Measurements from ENCODE around the gene LBH. TPM values are rescaled to one million over a fixed set of nuclear protein-coding genes. Genes with fewer than 3 reads are reported as not detected.

The LBH gene
- polyA plus RNA-seq, 3 donors: 0.41 to 0.76 (median 0.42) TPM

GRCh38 chr2:30272761-30273573 is 41.6 kb downstream of the LBH start:
- H3K9me3 Mint-ChIP-seq: peaks cover 0 to 7% (median 0%) of the 10 kb centered on the region in 7 donors
- H4K20me1 ChIP-seq (ENCODE audit: insufficient read depth, low read length): no peaks in the 10 kb centered on the region
- H3K9me3 ChIP-seq (replicated peaks in 1 of 2; ENCODE audit: control insufficient read depth in 1 of 2, insufficient read depth in 1 of 2, low read length in 2 of 2): no peaks in the 10 kb centered on the region
- H3K4me3 Mint-ChIP-seq: peak overlapping the region in 1 of 2 donors; percentile 31
- H3K4me3 ChIP-seq (replicated peaks in 1 of 3; ENCODE audit: low read depth in 2 of 3, low read length in 3 of 3): no peak overlapping the region
- H3K27me3 ChIP-seq (ENCODE audit: control insufficient read depth in 2 of 2, insufficient read depth in 2 of 2, low read length in 2 of 2): peaks cover 2 to 6% of the 10 kb centered on the region in 2 donors
- no peaks in the 10 kb centered on the region for H3K36me3 Mint-ChIP-seq
- H3K4me1 ChIP-seq (ENCODE audit: control insufficient read depth in 1 of 2, insufficient read depth in 2 of 2, low read length in 2 of 2): peaks cover 17 to 22% of the 10 kb centered on the region in 2 donors
- no peaks in the 10 kb centered on the region for H3K79me2 ChIP-seq (ENCODE audit: insufficient read depth, low read length)
- peaks cover 10 to 26% (median 13%) of the 10 kb centered on the region in 3 donors for H3K27me3 Mint-ChIP-seq (ENCODE audit: low read depth in 3 of 3)
- H3K4me2 ChIP-seq (replicated peaks; ENCODE audit: extremely low read depth, low read length, poor library complexity, severe bottlenecking): no peak overlapping the region
- intact Hi-C loops (cut with micrococcal nuclease): no loop called here
- peaks cover 29% of the 10 kb centered on the region for H3K4me1 Mint-ChIP-seq
- WGBS (ENCODE audit: insufficient coverage): 96% methylated on average over 4 of the region's 5 CpGs
- no peak for DNase-seq
- TF ChIP-seq CTCF (IDR thresholded peaks at IDR 0.05): no peak
- H3K36me3 ChIP-seq (replicated peaks in 1 of 2; ENCODE audit: control insufficient read depth in 1 of 2, insufficient read depth in 2 of 2, low read length in 2 of 2): no peaks in the 10 kb centered on the region
- H3K9ac ChIP-seq (ENCODE audit: insufficient read depth, low read length, poor library complexity, severe bottlenecking): no peak overlapping the region
- H3K27ac ChIP-seq (ENCODE audit: low read depth in 1 of 2, low read length in 2 of 2): no peak overlapping the region
- H3K27ac Mint-ChIP-seq: no peak overlapping the region
- no peak overlapping the region for H2AFZ ChIP-seq (ENCODE audit: insufficient read depth, low read depth, low read length, poor library complexity, severe bottlenecking)

GRCh38 chr2:30273574-30273929 is 42.2 kb downstream of the LBH start:
- Histone ChIP-seq H3K4me1 (ENCODE audit: control insufficient read depth in 1 of 2, insufficient read depth in 2 of 2, low read length in 2 of 2) (peaks cover 17 to 22% of the 10 kb centered on the region in 2 donors), H4K20me1 (ENCODE audit: insufficient read depth, low read length) (no peaks in the 10 kb centered on the region), H2AFZ (ENCODE audit: insufficient read depth, low read depth, low read length, poor library complexity, severe bottlenecking) (no peak overlapping the region), H3K4me3 (replicated peaks in 1 of 3; ENCODE audit: low read depth in 2 of 3, low read length in 3 of 3) (no peak overlapping the region), H3K4me2 (replicated peaks; ENCODE audit: extremely low read depth, low read length, poor library complexity, severe bottlenecking) (no peak overlapping the region), H3K9me3 (replicated peaks in 1 of 2; ENCODE audit: control insufficient read depth in 1 of 2, insufficient read depth in 1 of 2, low read length in 2 of 2) (no peaks in the 10 kb centered on the region), H3K36me3 (replicated peaks in 1 of 2; ENCODE audit: control insufficient read depth in 1 of 2, insufficient read depth in 2 of 2, low read length in 2 of 2) (no peaks in the 10 kb centered on the region), H3K79me2 (ENCODE audit: insufficient read depth, low read length) (no peaks in the 10 kb centered on the region), H3K27ac (ENCODE audit: low read depth in 1 of 2, low read length in 2 of 2) (no peak overlapping the region), H3K9ac (ENCODE audit: insufficient read depth, low read length, poor library complexity, severe bottlenecking) (no peak overlapping the region), H3K27me3 (ENCODE audit: control insufficient read depth in 2 of 2, insufficient read depth in 2 of 2, low read length in 2 of 2) (peaks cover 2 to 6% of the 10 kb centered on the region in 2 donors)
- H3K27me3 Mint-ChIP-seq (ENCODE audit: low read depth in 3 of 3): peaks cover 13 to 29% (median 16%) of the 10 kb centered on the region in 3 donors
- 96% methylated on average over 3 of the region's 3 CpGs for WGBS (ENCODE audit: insufficient coverage)
- H3K4me3 Mint-ChIP-seq: no peak overlapping the region
- peaks cover 0 to 6% (median 0%) of the 10 kb centered on the region in 7 donors for H3K9me3 Mint-ChIP-seq
- peaks cover 29% of the 10 kb centered on the region for H3K4me1 Mint-ChIP-seq
- H3K27ac Mint-ChIP-seq: no peak overlapping the region
- no peaks in the 10 kb centered on the region for H3K36me3 Mint-ChIP-seq
- intact Hi-C loops (cut with micrococcal nuclease): no loop called here
- TF ChIP-seq CTCF (IDR thresholded peaks at IDR 0.05): no peak
- DNase-seq: no peak

Measured in CD14-positive monocyte (primary cell).